ENCODE results near the gene PARD3. TPM values are rescaled to one million over a fixed set of nuclear protein-coding genes. Genes with fewer than 3 reads are reported as not detected.

Gene PARD3
- total RNA-seq, 2 experiments from 2014 or later, result 0.15 to 0.18 TPM

DNA sequence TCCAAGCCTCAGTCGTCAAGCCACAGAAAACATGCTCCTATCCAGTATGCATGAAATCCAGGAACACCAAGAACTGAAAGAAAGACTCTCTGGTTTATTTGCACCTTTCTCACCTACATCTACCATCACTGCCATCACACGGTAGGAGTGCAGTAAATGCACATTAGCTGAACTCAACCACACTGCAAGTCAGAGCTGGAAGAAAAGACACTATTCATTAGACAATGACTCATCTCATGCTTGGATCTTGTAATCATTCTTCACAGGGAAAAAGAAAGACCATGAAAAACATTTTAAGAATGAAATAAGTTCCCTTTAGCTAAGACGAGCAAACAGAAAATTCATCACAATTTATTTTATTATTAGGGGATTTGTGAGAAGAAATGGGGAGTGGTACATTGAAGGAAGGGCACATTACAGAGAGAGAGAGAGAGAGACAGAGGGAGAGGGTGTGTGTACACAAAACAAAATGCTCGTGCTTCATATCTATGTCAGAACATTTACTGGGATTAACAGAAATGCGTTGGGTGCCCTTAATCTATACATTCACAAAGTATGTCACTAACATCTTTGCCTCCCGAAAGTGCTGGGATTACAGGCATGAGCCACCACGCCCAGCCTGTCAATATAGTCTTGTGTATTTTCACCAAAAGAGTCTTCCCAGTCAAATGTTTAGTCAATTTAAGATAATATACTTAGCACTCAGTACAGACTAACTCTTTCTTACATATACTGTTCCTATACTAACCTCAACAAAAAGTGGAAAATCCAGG, 324.9 kb downstream of the PARD3 start:
- Mint-ChIP-seq H3K36me3 (ENCODE audit: low read depth) (no peaks in the 10 kb centered on the region), H3K4me3 (no peak overlapping the region), H3K4me1 (no peaks in the 10 kb centered on the region), H3K27me3 (no peaks in the 10 kb centered on the region), H3K9me3 (no peaks in the 10 kb centered on the region), H3K27ac (no peak overlapping the region)
- DNase-seq, result no peak
- ChIA-PET POLR2A (no interaction called here), CTCF (no interaction called here)

DNA sequence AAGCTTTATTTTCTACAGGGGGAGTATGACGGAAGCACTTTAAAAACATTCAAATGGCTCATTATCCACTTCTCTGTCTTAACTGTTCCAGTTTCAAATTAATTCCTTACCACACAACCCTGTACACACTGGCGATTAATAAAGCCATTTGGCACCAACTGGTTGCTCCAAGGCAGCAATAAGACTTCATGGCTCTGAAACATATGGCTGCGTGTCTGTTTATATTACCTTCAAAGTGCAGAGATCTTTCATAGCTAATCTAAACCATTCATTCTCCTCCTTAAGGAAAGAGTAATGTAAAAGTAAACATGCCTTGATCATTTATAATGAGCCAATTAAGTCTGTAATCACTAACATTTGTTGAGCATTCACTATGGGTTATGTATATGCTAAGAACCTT, 325.7 kb downstream of the PARD3 start:
- Mint-ChIP-seq H3K4me1 (no peaks in the 10 kb centered on the region), H3K36me3 (ENCODE audit: low read depth) (no peaks in the 10 kb centered on the region), H3K27me3 (no peaks in the 10 kb centered on the region), H3K4me3 (no peak overlapping the region), H3K27ac (no peak overlapping the region), H3K9me3 (no peaks in the 10 kb centered on the region)
- no peak for DNase-seq
- CTCF ChIA-PET, result no interaction called here
- POLR2A ChIA-PET, result no interaction called here

DNA sequence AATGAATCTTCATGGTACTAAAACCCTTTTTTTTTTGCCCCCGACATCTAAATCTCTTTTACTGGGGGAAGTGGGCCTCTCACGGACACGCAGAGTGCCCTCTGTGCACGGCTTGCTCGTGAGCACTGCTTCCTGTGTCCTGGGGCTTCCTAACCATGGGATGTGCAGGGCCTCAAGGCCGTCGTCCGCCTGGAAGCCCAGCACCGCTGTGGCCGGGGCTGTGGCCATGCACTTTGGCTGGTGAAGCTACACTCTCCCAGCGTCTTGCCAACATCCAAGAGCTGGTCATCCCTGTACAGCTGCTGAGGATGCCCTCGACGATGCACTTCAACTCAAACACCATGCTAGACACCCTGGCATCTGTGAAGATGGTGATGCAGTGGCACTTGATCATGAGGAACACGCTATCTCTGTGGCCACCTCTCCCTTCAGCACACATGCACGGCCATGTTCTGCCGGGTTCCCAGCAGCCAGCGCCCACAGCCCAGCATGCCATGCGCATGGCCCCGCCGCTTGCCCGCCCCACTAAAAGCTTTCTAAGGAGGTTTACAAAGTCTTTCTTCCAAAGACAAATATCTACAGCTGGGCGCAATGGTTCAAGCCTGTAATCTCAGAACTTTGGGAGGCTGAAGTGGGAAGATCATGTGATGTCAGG, 326.5 kb downstream of the PARD3 start:
- Mint-ChIP-seq H3K4me3 (no peak overlapping the region), H3K27ac (no peak overlapping the region), H3K9me3 (no peaks in the 10 kb centered on the region), H3K27me3 (no peaks in the 10 kb centered on the region), H3K36me3 (ENCODE audit: low read depth) (no peaks in the 10 kb centered on the region), H3K4me1 (no peaks in the 10 kb centered on the region)
- DNase-seq, result no peak
- ChIA-PET POLR2A (no interaction called here), CTCF (no interaction called here)

DNA sequence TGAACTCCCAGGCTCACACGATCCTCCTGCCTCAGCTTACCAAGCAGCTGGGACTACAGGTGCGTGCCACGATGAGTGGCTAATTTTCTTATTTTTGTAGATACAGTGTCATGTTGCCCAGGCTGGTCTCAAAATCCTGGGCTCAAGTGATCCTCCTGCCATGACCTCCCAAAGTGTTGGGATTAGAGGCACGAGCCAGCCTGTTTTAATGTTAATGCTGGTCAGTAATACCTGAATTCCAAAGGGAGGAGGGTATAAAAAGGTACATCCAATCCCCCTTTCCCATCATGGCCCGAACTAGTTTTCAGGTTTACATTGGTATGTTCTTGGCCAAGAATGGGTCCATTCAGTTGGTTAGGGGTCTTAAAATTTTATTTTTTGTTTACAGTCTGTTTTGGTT, 329.1 kb downstream of the PARD3 start:
- ChIA-PET POLR2A (no interaction called here), CTCF (no interaction called here)
- no peaks in the 10 kb centered on the region for H3K4me1 Mint-ChIP-seq
- no peaks in the 10 kb centered on the region for H3K27me3 Mint-ChIP-seq
- no peaks in the 10 kb centered on the region for H3K36me3 Mint-ChIP-seq (ENCODE audit: low read depth)
- no peaks in the 10 kb centered on the region for H3K9me3 Mint-ChIP-seq
- H3K27ac Mint-ChIP-seq, result no peak overlapping the region
- H3K4me3 Mint-ChIP-seq, result no peak overlapping the region
- no peak for DNase-seq

DNA sequence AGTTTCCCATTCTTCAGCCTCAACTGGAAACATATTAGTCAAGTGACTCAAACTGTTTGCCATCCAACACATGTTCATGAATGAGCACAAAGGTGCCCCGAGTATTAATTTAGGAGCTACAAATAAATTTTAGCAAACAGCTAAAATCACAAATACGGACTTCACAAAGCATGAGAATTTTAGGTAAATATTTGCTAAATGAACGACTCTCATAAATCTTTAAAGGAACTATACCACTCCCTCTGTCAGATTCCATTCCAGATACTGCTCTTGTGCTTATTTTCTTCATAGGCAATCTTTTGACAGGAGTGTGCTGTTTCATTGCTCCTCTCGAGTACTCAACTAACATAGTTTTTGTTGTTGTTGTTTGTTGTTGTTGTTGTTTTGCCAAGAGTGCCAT, 330.9 kb downstream of the PARD3 start:
- H3K27me3 Mint-ChIP-seq, result no peaks in the 10 kb centered on the region
- H3K27ac Mint-ChIP-seq, result no peak overlapping the region
- ChIA-PET CTCF (no interaction called here), POLR2A (no interaction called here)
- no peaks in the 10 kb centered on the region for H3K4me1 Mint-ChIP-seq
- H3K4me3 Mint-ChIP-seq, result no peak overlapping the region
- H3K36me3 Mint-ChIP-seq (ENCODE audit: low read depth), result no peaks in the 10 kb centered on the region
- no peaks in the 10 kb centered on the region for H3K9me3 Mint-ChIP-seq
- no peak for DNase-seq

DNA sequence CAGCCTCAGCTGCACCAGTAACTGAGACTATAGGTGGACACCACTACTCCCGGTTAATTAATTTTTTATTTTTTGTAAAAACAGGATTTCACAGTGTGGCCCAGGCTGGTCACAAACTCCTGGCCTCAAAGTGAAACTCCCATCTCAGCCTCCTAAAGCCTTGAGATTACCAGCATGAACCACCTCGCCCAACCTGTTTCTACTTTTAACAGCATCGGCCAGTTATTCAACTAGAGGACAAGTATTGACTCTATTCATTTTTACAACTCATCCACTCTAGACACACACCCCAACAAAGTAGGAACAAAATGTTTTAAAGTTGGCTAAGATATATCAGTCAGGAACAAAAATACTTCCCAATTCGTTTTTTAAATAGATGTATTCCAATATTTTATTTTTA, 334.8 kb downstream of the PARD3 start:
- no peaks in the 10 kb centered on the region for H3K27me3 Mint-ChIP-seq
- CTCF ChIA-PET, result no interaction called here
- DNase-seq, result no peak
- no peaks in the 10 kb centered on the region for H3K36me3 Mint-ChIP-seq (ENCODE audit: low read depth)
- H3K4me3 Mint-ChIP-seq, result no peak overlapping the region
- POLR2A ChIA-PET, result no interaction called here
- H3K9me3 Mint-ChIP-seq, result no peaks in the 10 kb centered on the region
- no peak overlapping the region for H3K27ac Mint-ChIP-seq
- H3K4me1 Mint-ChIP-seq, result no peaks in the 10 kb centered on the region

DNA sequence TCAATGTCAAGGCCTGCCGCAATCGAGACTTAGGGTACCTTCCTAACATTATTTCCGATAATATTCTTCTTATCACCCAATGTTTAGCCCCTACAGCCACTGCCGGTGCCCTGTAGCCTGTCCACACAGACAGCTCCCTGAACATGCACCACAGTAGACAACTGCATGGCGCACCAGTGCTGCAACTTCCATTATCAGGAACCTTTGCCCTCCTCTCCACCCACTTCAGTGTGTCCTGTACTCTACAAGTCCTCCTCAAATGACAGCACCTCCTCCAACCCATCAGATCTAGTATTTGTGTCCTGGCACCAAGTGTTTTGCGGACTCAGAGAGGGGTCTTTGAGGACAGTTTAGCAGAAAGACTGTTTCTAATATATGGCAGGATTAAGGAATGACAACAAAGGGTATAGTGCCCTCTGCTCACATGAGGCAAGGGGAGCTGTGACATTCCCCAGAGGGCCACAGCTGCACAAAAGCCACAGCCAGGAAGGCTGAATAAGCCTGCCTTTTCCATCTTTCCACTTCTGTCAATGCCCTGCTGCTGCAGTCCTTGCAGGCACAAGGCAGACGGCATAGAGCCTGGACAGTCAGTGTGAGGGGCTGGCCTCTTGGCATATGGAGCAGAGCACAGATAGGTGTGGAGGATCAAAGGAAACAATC, 335.4 kb downstream of the PARD3 start:
- Mint-ChIP-seq H3K36me3 (ENCODE audit: low read depth) (no peaks in the 10 kb centered on the region), H3K27me3 (no peaks in the 10 kb centered on the region), H3K27ac (no peak overlapping the region), H3K4me3 (no peak overlapping the region), H3K4me1 (no peaks in the 10 kb centered on the region), H3K9me3 (no peaks in the 10 kb centered on the region)
- no peak for DNase-seq
- CTCF ChIA-PET, result no interaction called here
- POLR2A ChIA-PET, result no interaction called here

DNA sequence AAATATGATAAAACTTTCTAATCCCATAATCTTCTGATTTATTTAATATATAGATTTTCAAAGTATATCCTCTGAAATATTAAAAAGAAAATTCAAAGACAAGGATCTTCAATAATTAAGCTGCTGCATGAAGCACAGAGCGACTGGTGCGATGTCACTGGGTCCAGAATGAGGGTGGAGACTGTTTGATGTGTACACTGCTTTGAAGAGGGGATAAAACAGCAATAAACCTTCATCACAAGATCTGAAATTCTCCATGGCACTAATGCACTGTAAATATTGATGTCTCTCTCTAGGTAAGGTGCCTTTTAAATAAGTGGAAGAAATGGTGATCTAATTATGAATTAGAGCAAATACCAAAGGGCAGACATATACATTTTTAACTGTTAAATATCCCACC, 337.8 kb downstream of the PARD3 start:
- ChIA-PET CTCF (no interaction called here), POLR2A (no interaction called here)
- Mint-ChIP-seq H3K27me3 (no peaks in the 10 kb centered on the region), H3K27ac (no peak overlapping the region), H3K9me3 (no peaks in the 10 kb centered on the region), H3K36me3 (ENCODE audit: low read depth) (no peaks in the 10 kb centered on the region), H3K4me1 (no peaks in the 10 kb centered on the region), H3K4me3 (no peak overlapping the region)
- no peak for DNase-seq

DNA sequence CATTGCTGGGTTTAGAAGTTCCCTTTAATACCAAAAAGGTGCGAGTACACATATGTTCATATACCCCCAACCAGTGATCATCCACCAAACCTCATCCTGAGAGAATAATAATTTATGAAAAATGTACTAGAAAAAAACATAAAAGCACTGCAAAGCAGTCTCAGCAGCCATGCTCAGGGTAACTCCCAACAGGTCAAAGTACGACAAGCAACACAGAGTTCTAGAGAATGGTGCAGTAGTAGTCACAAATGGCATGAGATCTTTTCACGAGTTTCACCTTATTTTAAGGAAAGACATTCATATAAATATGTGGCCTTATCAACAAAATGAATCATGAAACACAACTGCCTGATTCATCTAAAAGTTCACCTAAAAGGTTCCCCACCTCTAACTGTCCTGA, 338.5 kb downstream of the PARD3 start:
- Mint-ChIP-seq H3K4me3 (no peak overlapping the region), H3K27ac (no peak overlapping the region), H3K36me3 (ENCODE audit: low read depth) (no peaks in the 10 kb centered on the region), H3K9me3 (no peaks in the 10 kb centered on the region), H3K4me1 (no peaks in the 10 kb centered on the region), H3K27me3 (no peaks in the 10 kb centered on the region)
- POLR2A ChIA-PET, result no interaction called here
- no peak for DNase-seq
- CTCF ChIA-PET, result no interaction called here

DNA sequence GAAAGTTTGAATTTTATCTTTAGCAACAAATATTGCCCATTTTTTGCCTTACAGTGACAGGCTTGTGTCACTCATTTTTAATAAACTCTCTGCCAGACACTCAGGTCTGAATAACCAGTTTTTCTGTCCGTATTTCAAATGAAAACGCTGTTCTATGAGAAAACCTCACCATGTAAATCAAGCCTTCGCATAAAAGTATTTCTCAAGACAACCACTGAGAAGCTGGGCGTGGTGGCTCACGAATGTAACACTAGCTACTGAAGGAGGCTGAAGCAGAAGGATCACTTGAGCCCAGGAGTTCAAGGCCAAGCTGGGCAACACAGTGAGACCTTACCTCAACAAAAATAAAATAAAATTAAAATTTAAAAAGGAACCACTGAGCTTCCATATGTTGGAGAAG, 339.3 kb downstream of the PARD3 start:
- no peaks in the 10 kb centered on the region for H3K4me1 Mint-ChIP-seq

DNA sequence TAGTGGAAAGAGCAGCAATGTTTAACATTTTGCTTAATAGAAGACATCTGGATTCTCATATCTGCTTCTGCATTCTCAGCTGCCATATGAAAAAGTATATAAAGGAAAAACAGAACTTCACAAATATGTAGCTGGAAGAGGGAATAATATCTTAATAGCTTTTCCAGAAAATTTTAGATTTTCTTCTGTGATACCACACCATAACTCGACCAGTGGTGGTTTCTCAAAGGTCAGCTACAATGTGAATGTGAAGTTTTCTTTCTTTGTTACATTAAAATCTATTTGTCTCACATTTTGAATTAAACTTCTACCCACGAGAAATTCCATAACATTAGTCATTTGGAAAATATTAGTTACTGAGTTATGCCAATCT, 339.8 kb downstream of the PARD3 start:
- CTCF ChIA-PET, result interaction anchor here (1.0 kb wide), 1 partner anchor 163 kb away, joined by 3 read pairs; no protein-coding TSS in a partner anchor
- Mint-ChIP-seq H3K36me3 (ENCODE audit: low read depth) (no peaks in the 10 kb centered on the region), H3K27me3 (no peaks in the 10 kb centered on the region), H3K4me1 (no peaks in the 10 kb centered on the region), H3K4me3 (no peak overlapping the region), H3K27ac (no peak overlapping the region), H3K9me3 (no peaks in the 10 kb centered on the region)
- DNase-seq, result no peak
- POLR2A ChIA-PET, result no interaction called here

More for the DNA sequence above, 339.3 kb downstream of the PARD3 start:
- no peaks in the 10 kb centered on the region for H3K36me3 Mint-ChIP-seq (ENCODE audit: low read depth)
- CTCF ChIA-PET, result interaction anchor here (1.0 kb wide), 1 partner anchor 162 kb away, joined by 3 read pairs; no protein-coding TSS in a partner anchor
- H3K27me3 Mint-ChIP-seq, result no peaks in the 10 kb centered on the region
- POLR2A ChIA-PET, result no interaction called here
- DNase-seq, result no peak
- no peak overlapping the region for H3K27ac Mint-ChIP-seq
- no peak overlapping the region for H3K4me3 Mint-ChIP-seq
- H3K9me3 Mint-ChIP-seq, result no peaks in the 10 kb centered on the region

DNA sequence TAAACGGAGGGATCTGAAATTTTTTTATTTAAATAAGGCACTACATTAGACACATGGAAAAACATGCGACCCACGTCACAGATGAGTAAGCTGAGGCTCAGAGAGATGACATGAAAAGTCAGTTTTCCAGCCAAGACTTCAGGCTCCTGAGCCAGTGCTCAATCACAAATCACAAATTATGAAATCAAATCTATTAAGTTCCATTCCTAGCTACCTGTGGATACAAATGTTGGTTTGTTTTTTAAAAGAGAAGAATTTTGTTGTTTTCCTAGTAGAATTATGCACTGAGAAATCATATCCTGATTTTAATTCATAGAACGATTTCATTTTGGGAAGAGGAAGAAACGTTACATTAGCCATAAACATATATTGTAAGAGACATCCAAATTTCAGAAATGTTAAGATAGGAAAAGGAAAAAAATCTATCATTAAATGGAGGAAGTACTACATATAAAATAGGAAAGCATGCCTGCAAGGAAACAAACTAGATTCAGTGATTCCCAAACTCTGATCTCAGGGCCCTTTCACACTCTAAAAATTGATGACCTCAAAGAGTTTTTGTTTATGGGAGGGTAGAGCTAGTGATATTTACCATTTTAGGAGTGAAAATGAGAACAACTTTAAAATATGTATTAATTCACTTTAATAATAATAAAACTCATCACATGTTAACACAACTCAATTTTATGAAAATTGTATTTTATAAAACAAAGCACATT, 340.4 kb downstream of the PARD3 start:
- H3K27ac Mint-ChIP-seq, result no peak overlapping the region
- no peaks in the 10 kb centered on the region for H3K27me3 Mint-ChIP-seq
- H3K4me1 Mint-ChIP-seq, result no peaks in the 10 kb centered on the region
- no peaks in the 10 kb centered on the region for H3K9me3 Mint-ChIP-seq
- H3K36me3 Mint-ChIP-seq (ENCODE audit: low read depth), result no peaks in the 10 kb centered on the region
- ChIA-PET POLR2A (no interaction called here), CTCF (no interaction called here)
- H3K4me3 Mint-ChIP-seq, result no peak overlapping the region
- no peak for DNase-seq

DNA sequence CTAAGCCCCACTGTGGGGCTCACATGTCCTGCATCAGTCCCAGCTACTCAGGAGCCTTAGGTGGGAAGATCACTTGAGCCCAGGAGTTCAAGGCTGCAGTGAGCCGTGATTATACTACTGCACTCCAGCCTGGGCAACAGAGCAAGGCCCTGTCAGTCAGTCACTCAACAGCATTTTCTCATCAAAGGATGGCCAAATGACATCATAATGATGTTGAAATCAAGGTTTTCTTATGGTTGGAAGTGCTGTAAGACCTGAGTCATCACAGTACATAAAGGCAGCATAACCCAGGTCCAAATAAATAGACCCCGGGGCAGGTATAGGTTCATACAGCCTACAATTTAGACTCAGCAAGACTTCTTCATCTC, 341.1 kb downstream of the PARD3 start:
- ChIA-PET POLR2A (no interaction called here), CTCF (no interaction called here)
- no peak overlapping the region for H3K27ac Mint-ChIP-seq
- no peak for DNase-seq
- H3K36me3 Mint-ChIP-seq (ENCODE audit: low read depth), result no peaks in the 10 kb centered on the region
- no peaks in the 10 kb centered on the region for H3K4me1 Mint-ChIP-seq
- no peaks in the 10 kb centered on the region for H3K27me3 Mint-ChIP-seq
- H3K4me3 Mint-ChIP-seq, result no peak overlapping the region
- H3K9me3 Mint-ChIP-seq, result no peaks in the 10 kb centered on the region

Measured in activated CD4-positive, alpha-beta memory T cell treated with anti-CD3 and anti-CD28 coated beads, Interleukin-2, amount 10 ng/mL, durations not matched to agents 7 days and 5 days (primary cell).